T follicular helper cell (primary cell): ENCODE measurements around the gene KRT20.
"Not testable (repeated sequence)": the region's sequence is repeated elsewhere in the genome, so short reads cannot be mapped to it uniquely, and the experiment has no call there.

Source experiments
- DNase-seq: peaks from one replicate; pipeline ENCODE4 v3.0.0-alpha.2; 2020; ENCODE audit warnings: low read depth

Gene KRT20

GRCh38 chr17:40900809-40901356 lies 15.8 kb upstream of the KRT20 start:
- DNase-seq = no peak

DNA sequence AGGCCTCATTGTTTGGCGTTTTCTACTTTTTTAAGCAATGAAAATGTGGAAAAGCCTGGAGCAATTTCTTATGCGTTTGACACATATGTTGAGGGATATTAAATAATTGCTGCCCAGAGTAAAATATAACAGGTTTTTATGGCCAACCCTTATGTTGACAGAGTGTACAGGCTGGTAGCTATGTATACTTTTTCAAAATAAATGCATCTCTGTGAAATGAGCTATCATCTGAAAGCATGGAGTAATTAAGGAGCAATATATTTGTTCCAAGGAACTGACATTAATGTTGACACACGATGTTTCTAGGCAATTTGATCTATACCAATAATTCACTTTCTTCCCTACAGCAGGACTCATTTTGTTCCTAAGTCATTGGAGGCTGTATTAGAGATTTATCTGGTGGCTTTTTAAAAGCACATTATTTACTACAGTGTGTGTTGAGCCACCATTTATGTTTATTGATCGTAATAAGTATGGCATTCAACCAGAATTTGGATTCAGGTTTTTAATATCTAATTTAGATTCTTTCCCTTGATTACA lies 11.9 kb upstream of the KRT20 start:
- DNase-seq = no peak

DNA sequence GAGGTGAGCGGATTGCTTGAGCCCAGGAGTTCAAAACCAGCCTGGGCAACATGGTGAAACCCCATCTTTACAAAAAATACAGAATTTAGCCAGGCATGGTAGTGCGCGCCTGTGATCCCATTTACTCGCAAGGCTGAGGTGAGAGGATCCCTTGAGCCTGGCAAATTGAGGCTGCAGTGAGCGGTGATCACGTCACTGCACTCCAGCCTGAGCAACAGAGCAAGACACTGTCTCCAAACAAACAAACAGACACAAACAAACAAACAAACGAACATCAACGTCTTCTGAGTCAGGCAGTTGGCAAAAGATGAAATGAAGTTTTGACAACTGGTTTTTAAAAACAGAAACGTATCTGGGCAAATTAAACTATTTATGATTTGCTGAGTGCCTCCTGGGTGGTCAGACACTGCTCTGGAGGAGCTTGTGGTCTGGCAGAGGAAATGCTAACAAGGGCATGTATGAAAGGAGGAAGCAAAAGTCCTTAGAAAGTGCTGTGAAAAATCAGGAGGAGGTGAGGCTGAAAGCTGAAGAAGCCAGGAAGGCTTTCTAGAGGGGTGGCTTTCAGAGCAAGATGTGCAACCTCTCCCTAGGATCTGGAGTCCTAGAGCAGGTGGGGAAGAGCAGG lies 10.2 kb upstream of the KRT20 start:
- DNase-seq = no peak

DNA sequence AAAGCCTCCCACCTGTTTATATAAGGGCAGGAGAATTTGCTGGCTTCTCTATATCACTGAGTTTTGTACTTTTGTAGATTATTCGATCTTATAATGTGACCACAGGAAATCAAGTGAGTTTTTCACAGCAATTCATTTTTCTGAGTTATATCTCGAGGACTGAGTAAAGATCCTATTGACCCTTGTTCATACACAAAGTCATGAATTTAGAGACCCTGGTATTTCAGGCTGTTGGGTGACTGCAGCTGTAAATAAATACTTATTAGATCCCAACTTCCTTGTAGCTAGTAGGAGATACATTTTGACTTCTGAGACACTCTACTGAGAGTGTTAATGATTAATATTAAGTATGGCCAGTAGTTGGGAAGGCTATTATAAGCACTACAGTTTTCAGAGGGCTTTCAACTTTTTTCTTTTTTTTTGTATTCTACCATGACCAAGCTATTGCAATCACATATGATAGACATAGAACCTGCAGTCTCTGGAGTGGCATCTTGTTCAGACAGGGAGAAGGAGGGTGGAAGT lies 3.2 kb upstream of the KRT20 start:
- no peak for DNase-seq

GRCh38 chr17:40886090-40886489 lies 1.0 kb upstream of the KRT20 start:
- DNase-seq = no peak

- no peak for DNase-seq
These were observed 1.3 kb downstream of the KRT20 start for GRCh38 chr17:40883626-40884334.

GRCh38 chr17:40883031-40883430 lies 2.0 kb downstream of the KRT20 start:
- DNase-seq = no peak

DNA sequence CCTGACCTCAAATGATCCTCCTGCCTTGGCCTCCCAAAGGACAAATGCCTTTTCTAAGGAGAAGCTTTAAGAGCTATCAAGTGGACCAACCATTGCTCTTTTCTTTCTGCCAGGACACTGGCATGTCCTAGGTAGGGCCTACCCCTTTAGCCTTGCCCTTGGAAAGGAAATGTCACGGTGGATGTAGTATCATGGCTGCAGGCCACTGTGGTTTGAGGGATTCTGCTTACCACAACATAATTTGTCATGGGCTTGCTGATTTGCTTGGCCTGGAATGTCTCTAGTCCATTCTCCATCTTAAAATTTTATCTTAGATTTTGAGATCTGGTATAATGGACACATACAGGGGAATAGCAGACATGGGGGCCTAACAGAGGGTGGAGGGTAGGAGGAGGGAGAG lies 6.0 kb downstream of the KRT20 start:
- no peak for DNase-seq

GRCh38 chr17:40878044-40878443 lies 7.0 kb downstream of the KRT20 start:
- DNase-seq = no peak

GRCh38 chr17:40873801-40874200 lies 11.2 kb downstream of the KRT20 start:
- DNase-seq = no peak

DNA sequence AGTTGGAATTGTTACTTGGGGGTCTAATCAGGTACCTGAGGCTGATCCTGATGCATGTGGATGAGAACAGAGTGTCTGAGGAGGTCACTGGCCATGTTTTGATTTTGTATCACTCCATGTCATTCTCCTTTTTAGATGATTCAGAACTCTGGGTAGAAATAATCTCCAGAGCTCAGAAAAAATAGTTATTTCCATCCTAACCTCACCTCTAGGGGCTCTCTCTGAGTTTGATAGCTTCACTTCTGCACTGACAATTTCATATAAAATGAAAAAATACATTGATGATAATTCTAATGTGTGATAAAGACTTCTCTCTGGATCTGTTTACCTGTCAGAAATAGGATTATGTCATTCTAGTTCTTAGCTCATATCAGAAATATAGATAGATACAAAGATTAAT lies 11.8 kb downstream of the KRT20 start:
- no peak for DNase-seq

DNA sequence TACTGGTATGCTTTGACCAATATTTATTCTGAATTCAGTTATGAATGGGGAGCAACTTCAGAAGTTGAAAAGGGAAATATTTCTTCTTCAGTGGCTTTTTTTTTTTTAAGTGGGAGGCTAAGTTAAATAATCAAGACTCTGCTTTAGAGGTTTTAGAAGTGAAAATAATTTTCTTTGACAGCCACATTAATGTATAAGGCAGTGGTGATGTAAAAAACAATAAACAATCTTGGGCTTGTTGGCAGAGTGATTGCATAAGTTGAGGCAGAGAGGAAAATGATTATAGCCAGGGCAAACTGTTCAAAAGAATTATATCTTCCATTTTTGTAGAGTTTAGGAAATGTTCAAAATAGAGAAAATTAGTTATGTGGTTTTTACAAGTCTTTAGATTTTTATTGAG lies 12.6 kb downstream of the KRT20 start:
- no peak for DNase-seq

- DNase-seq = no peak
These were observed 13.7 kb downstream of the KRT20 start for GRCh38 chr17:40871316-40871715.

- DNase-seq = no peak
These were observed 14.9 kb downstream of the KRT20 start for GRCh38 chr17:40870136-40870535.

- DNase-seq = no peak
These were observed 18.2 kb downstream of the KRT20 start, which contains the start of gene KRT12 for GRCh38 chr17:40866838-40867237. Gene KRT12, minus strand, starts transcription at chr17:40867223. Its CDS starts 37 bp downstream, at chr17:40867186.

DNA sequence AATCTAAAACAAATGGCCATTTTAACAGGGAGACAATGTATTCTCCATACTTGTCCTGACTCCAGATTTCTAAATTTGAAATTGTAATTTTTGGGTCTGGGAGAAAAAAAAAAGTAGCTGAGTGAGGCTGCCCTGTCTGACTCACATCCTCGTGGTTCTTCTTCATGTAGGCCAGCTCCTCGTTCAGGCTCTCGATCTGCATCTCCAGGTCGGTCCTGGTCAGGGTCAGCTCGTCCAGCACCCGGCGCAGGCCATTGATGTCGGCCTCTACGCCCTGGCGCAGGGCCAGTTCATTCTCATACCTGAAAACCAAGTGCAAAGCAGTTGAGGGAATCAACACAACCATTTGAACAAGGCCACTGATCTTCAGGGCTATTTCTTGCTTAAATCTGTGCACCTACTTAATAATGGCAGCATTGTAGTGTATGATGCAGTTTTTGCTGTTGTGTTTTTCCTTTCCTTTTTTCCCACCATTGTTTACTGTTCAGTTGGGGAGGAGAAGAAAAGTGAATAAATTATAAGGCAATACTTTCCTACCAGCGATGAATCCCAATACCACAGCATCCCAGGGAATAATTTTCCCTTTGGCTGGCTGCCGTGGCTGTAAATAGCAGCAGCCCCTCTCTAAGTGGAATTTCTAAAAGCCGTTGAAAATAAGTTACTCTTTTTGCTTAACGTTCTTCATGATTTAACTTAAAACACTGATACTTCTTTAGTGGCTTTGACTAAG lies 20.2 kb downstream of the KRT20 start:
- no peak for DNase-seq

- no peak for DNase-seq
These were observed 21.9 kb downstream of the KRT20 start for GRCh38 chr17:40862985-40863733.

DNA sequence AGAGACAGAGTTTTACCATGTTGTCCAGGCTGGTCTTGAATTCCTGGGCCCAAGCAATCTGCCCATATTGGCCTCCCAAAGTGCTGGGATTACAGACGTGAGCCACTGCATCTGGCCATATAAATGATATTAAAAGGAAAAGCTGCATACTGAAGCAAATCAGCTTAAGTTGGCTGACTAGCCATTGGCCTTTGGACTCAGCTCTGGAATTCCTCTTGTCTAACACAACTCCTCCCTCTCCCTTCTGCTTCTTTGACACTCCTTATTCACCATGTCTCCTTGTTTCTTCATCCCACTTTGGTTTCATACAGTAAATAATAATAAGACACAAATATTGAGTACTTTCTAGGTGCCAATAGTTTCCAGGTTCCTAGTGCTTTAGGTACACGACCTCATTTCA lies 25.5 kb downstream of the KRT20 start:
- DNase-seq = no peak

DNA sequence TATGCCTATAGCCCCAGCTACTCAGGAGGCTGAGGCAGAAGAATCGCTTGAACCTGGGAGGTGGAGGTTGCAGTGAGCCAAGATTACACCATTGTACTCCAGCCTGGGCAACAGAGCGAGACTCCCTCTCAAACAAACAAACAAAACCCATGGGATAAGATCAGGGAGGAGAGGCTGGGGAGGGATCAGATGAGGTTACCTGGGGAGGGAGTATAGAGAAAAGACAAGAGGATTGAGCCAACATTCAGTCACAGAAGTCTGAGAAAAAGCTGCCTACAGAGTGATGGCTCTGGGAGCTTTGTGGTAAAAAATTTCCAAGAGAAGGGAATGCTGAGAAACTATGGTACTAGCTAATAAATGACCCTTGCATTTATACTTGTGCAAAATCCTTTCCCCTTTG lies 26.4 kb downstream of the KRT20 start:
- not testable (repeated sequence) for DNase-seq

DNA sequence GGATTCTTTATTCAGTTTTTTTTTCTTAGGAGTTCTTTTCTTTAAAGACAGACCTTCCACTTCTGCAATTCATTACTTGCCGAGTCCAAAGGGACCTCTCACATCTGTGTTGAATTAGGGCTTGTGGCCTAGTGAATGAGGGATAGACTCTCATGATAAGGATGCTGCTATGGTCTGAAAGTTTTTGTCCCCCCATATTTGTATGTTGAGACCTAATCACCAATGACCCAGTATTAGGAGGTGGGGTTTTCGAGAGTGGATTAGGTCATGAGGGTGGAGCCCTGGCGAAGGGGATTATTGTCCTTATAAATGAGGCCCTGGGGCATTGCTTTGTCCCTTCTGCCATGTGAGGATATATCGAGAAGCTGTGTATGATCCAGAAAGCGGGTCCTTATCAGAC lies 27.5 kb downstream of the KRT20 start:
- no peak for DNase-seq

GRCh38 chr17:40854175-40854814 lies 30.7 kb downstream of the KRT20 start:
- DNase-seq = no peak
